OCI-M1 (cell line): ENCODE results near the gene ZNF829.

Experiments used
- DNase-seq: peaks from one replicate; lab custom pipeline; 2025; lab: John Stamatoyannopoulos, UW

The ZNF829 gene

GRCh38 chr19:36915992-36916830 lies at the start of gene ZNF829, which contains the start of gene ZNF568:
Gene ZNF829, minus strand, starts transcription at chr19:36916291. Its CDS starts 1,124 bp downstream, at chr19:36915167.
Gene ZNF568, plus strand, starts transcription at chr19:36916332. Its CDS starts 6,439 bp downstream, at chr19:36922771.
- peak; percentile 99 for DNase-seq

- no peak for DNase-seq
These were observed 47.2 kb upstream of the ZNF829 start for GRCh38 chr19:36963280-36963679.

GRCh38 chr19:36962346-36962745 lies 46.3 kb upstream of the ZNF829 start:
- DNase-seq, result no peak

- DNase-seq, result peak; percentile 10
These were observed 34.4 kb upstream of the ZNF829 start for GRCh38 chr19:36950335-36951119.

GRCh38 chr19:36939153-36939552 lies 23.1 kb upstream of the ZNF829 start:
- peak; percentile 82 for DNase-seq

- DNase-seq, result no peak
These were observed 15.6 kb upstream of the ZNF829 start for GRCh38 chr19:36931684-36932083.

- no peak for DNase-seq
These were observed 2.0 kb upstream of the ZNF829 start for GRCh38 chr19:36918090-36918489.

- DNase-seq, result peak; percentile 83
These were observed 900 bp upstream of the ZNF829 start for GRCh38 chr19:36916991-36917390.

- DNase-seq, result no peak
These were observed 17.7 kb downstream of the ZNF829 start for GRCh38 chr19:36898422-36898821.

GRCh38 chr19:36894849-36895383 lies 21.2 kb downstream of the ZNF829 start:
- no peak for DNase-seq

GRCh38 chr19:36891768-36892357 lies 24.2 kb downstream of the ZNF829 start:
- peak; percentile 17 for DNase-seq

GRCh38 chr19:36876993-36877938 lies 38.8 kb downstream of the ZNF829 start:
- DNase-seq, result peak; percentile 13

- DNase-seq, result no peak
These were observed 64.2 kb downstream of the ZNF829 start for GRCh38 chr19:36851898-36852297.

GRCh38 chr19:36850559-36851442 lies 65.3 kb downstream of the ZNF829 start, which contains the start of gene ZNF345:
Gene ZNF345, plus strand, starts transcription at chr19:36850876. Its CDS starts 25,955 bp downstream, at chr19:36876831.
- DNase-seq, result peak; percentile 98

GRCh38 chr19:36849701-36850558 lies 66.2 kb downstream of the ZNF829 start:
- peak; percentile 97 for DNase-seq

- DNase-seq, result no peak
These were observed 68.1 kb downstream of the ZNF829 start for GRCh38 chr19:36847968-36848367.

- no peak for DNase-seq
These were observed 77.2 kb downstream of the ZNF829 start for GRCh38 chr19:36838784-36839324.
